ENCODE data around the gene CEACAM3.

DNA sequence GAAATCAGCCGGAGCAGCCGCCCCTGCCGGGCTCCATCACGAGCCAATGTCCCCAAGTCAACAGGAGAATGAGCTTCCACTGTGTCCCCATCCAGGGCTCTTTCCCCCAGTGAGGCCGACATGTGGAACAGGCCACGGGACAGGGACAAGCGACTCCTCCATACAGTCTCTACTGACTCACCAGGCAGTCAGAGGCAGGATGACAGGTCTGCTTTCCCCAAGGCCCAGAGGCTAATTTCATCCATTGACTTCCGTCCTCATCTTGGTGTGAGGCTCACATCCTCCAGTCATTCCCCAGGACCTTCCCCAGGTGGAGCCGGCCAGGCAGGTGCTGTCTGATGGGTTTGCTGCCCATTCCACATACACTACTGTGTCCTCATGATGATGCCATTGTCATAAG lies 37.5 kb upstream of the CEACAM3 start:
- TF ChIP-seq, protein P1, sequence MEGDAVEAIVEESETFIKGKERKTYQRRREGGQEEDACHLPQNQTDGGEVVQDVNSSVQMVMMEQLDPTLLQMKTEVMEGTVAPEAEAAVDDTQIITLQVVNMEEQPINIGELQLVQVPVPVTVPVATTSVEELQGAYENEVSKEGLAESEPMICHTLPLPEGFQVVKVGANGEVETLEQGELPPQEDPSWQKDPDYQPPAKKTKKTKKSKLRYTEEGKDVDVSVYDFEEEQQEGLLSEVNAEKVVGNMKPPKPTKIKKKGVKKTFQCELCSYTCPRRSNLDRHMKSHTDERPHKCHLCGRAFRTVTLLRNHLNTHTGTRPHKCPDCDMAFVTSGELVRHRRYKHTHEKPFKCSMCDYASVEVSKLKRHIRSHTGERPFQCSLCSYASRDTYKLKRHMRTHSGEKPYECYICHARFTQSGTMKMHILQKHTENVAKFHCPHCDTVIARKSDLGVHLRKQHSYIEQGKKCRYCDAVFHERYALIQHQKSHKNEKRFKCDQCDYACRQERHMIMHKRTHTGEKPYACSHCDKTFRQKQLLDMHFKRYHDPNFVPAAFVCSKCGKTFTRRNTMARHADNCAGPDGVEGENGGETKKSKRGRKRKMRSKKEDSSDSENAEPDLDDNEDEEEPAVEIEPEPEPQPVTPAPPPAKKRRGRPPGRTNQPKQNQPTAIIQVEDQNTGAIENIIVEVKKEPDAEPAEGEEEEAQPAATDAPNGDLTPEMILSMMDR (IDR thresholded peaks at IDR 0.05; ENCODE audit: low read length) = no peak
- no peak for TF ChIP-seq EZH2 (IDR thresholded peaks at IDR 0.05; ENCODE audit: borderline replicate concordance, low read length)

Data from OCI-LY1 (cell line).